ENCODE data around the gene PCGF1. TPM values are rescaled to one million over a fixed set of nuclear protein-coding genes. Genes with fewer than 3 reads are reported as not detected.

PCGF1 gene
- total and polyA plus RNA-seq, 2 of the 13 experiments (the other 11 are each of a cell fraction or from before 2014, with no cell fraction given): 20.4 to 22.6 TPM

- TF ChIP-seq ZFP37 (CRISPR knock-in tag; IDR thresholded peaks at IDR 0.05; ENCODE audit: borderline replicate concordance): 0 out of 2 replicates have a peak, but pooled peaks have one; percentile 70
- TF ChIP-seq ZNF704 (CRISPR knock-in tag; IDR thresholded peaks at IDR 0.05; ENCODE audit: borderline replicate concordance): no peak
- TF ChIP-seq TMF1 (CRISPR knock-in tag; IDR thresholded peaks at IDR 0.05; ENCODE audit: low read depth): no peak
- no peak for TF ChIP-seq ZFP41 (CRISPR knock-in tag; IDR thresholded peaks at IDR 0.05; ENCODE audit: borderline replicate concordance)
- TF ChIP-seq RNF2 (conservative IDR thresholded peaks at IDR 0.05; ENCODE audit: low read depth): no peak; the same call in 1 of the 2 replicates
- no peak for TF ChIP-seq ZNF33A (CRISPR knock-in tag; IDR thresholded peaks at IDR 0.05; ENCODE audit: borderline replicate concordance)
- 0 out of 2 replicates have a peak, but pooled peaks have one; percentile 34 for TF ChIP-seq ZNF652 (CRISPR knock-in tag; IDR thresholded peaks at IDR 0.05; ENCODE audit: borderline replicate concordance, low read depth)
- 0 out of 2 replicates have a peak, but pooled peaks have one; percentile 40 for TF ChIP-seq NRL (CRISPR knock-in tag; IDR thresholded peaks at IDR 0.05; ENCODE audit: borderline replicate concordance)
- peak; percentile 40; the same call in 1 of the 2 replicates for TF ChIP-seq LCORL (IDR thresholded peaks at IDR 0.05)
- TF ChIP-seq LCORL (CRISPR knock-in tag; IDR thresholded peaks at IDR 0.05): peak; percentile 81
- TF ChIP-seq ZNF235 (CRISPR knock-in tag; IDR thresholded peaks at IDR 0.05; ENCODE audit: borderline replicate concordance): no peak
- TF ChIP-seq ZEB1 (IDR thresholded peaks at IDR 0.05; ENCODE audit: insufficient replicate concordance, low read depth): peak; percentile 88
- no peak; the same call in 1 of the 2 replicates for TF ChIP-seq ZNF609 (CRISPR knock-in tag; IDR thresholded peaks at IDR 0.05; ENCODE audit: borderline replicate concordance)
- 0 out of 2 replicates have a peak, but pooled peaks have one; percentile 27 for TF ChIP-seq ZNF275 (CRISPR knock-in tag; IDR thresholded peaks at IDR 0.05; ENCODE audit: borderline replicate concordance)
- peak; percentile 90 for TF ChIP-seq ELF4 (CRISPR knock-in tag; IDR thresholded peaks at IDR 0.05; ENCODE audit: borderline replicate concordance)
- TF ChIP-seq KAT8 (CRISPR knock-in tag; IDR thresholded peaks at IDR 0.05): peak; percentile 89
- TF ChIP-seq ZNF337 (CRISPR knock-in tag; IDR thresholded peaks at IDR 0.05; ENCODE audit: borderline replicate concordance, low read depth): no peak
- no peak for TF ChIP-seq ZMAT5 (CRISPR knock-in tag; IDR thresholded peaks at IDR 0.05; ENCODE audit: borderline replicate concordance, low read depth)
- no peak for TF ChIP-seq ZNF660 (CRISPR knock-in tag; IDR thresholded peaks at IDR 0.05; ENCODE audit: borderline replicate concordance, low read depth)
- TF ChIP-seq REL (CRISPR knock-in tag; conservative IDR thresholded peaks at IDR 0.05): no peak
- no peak for TF ChIP-seq EZH2 (conservative IDR thresholded peaks at IDR 0.05; ENCODE audit: low read depth, low read length)
Observed at GRCh38 chr2:74525717-74526648, 18.5 kb upstream of the PCGF1 start, which contains the start of gene DQX1 (continued).
